ENCODE data around the gene THBS1. TPM values are rescaled to one million over a fixed set of nuclear protein-coding genes. Genes with fewer than 3 reads are reported as not detected.

Gene THBS1
- total RNA-seq, 2 donors from 2014 or later: 0.46 to 7.5 TPM

DNA sequence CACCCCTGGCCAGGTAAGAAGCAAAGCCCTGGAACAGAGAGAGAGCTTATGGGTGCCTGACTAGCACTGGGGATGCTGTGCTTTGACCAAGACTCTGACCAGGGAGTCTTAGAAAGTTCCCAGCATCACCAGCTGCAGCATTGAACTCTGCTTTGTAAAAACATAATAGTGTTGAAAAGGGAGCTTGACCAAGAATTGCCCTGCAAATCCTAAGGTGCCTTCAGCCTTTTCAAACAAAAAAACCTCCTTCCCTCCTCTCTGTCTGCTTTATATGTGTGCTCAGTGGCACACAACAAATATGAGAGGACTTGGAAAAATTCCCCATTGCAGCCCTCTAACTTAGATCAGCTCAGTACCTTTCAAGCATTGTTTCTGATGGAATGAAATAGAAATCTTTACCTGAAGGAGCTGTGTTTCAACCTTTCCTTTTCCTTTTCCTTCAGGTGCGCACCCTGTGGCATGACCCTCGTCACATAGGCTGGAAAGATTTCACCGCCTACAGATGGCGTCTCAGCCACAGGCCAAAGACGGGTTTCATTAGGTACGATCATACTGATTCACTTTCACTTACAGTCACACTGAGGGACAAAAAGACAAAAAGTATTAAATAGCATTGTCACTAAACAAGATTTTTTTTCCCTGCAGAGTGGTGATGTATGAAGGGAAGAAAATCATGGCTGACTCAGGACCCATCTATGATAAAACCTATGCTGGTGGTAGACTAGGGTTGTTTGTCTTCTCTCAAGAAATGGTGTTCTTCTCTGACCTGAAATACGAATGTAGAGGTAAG is 13.0 kb downstream of the THBS1 start:
- Mint-ChIP-seq H3K9me3 (no peaks in the 10 kb centered on the region), H3K27ac (peak overlapping the region in 1 of 2 donors; percentile 72), H3K36me3 (no peaks in the 10 kb centered on the region)
- DNase-seq (ENCODE audit: low spot score in 2 of 2) (no peak), ATAC-seq (peak; percentile 28 to 58)

DNA sequence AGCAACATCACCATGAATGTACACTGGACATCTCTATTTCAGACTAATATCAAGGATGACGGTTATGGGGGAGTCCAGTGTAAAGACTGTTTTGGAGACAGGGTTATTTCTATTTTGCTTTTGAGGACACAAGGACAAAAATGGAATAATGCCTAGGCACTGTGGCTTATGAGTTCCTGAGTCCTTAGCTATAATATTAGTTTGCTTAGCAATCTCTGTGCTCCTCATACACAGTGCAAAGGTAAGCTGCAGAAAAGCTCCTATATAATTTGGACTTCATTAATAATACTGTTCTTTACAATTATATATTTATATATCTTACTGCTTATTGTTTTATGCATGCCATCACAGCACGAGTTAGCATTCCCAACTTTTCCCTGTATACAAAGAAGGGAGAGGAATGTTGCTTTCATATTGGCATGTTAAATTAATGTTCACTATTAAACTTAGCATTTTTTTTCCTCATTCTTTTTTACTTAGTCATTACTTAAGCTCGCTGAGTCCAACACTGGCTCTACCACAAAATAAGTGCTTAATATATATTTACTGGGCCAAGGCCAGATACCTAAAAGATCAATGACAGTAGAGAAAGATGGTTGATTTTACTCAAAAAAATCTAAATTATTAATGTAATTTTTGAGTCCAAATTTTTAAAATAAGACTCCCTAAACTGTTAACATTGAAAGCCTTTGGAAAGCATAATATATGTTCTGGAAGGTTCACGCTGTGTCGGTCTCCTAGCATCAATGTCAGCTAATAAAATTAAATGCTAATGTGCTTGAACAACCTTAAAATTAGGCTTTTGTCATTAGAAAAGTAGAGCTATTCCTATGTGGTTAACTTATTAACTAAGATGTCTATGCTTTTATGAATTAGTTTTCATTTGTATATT is 13.8 kb downstream of the THBS1 start:
- Mint-ChIP-seq H3K27ac (no peak overlapping the region), H3K36me3 (no peaks in the 10 kb centered on the region), H3K9me3 (no peaks in the 10 kb centered on the region)
- DNase-seq (ENCODE audit: low spot score in 2 of 2): no peak
- no peak for ATAC-seq

- ATAC-seq: no peak
- H3K9me3 Mint-ChIP-seq: no peaks in the 10 kb centered on the region
- H3K36me3 Mint-ChIP-seq: no peaks in the 10 kb centered on the region
- DNase-seq (ENCODE audit: low spot score in 2 of 2): no peak
- H3K27ac Mint-ChIP-seq: no peak overlapping the region
Measured at GRCh38 chr15:39595338-39596221, 14.7 kb downstream of the THBS1 start.

GRCh38 chr15:39596358-39597051 is 15.6 kb downstream of the THBS1 start:
- Mint-ChIP-seq H3K36me3 (no peaks in the 10 kb centered on the region), H3K27ac (no peak overlapping the region), H3K9me3 (no peaks in the 10 kb centered on the region)
- no peak for DNase-seq (ENCODE audit: low spot score in 2 of 2)
- ATAC-seq: no peak

- no peaks in the 10 kb centered on the region for H3K36me3 Mint-ChIP-seq
- DNase-seq (ENCODE audit: low spot score in 2 of 2): no peak
- H3K27ac Mint-ChIP-seq: no peak overlapping the region
- no peak for ATAC-seq
- H3K9me3 Mint-ChIP-seq: no peaks in the 10 kb centered on the region
Measured at GRCh38 chr15:39597336-39597735, 16.5 kb downstream of the THBS1 start.

GRCh38 chr15:39597751-39598185 is 16.9 kb downstream of the THBS1 start:
- Mint-ChIP-seq H3K9me3 (no peaks in the 10 kb centered on the region), H3K36me3 (no peaks in the 10 kb centered on the region), H3K27ac (no peak overlapping the region)
- DNase-seq (ENCODE audit: low spot score in 2 of 2): no peak
- ATAC-seq: no peak

DNA sequence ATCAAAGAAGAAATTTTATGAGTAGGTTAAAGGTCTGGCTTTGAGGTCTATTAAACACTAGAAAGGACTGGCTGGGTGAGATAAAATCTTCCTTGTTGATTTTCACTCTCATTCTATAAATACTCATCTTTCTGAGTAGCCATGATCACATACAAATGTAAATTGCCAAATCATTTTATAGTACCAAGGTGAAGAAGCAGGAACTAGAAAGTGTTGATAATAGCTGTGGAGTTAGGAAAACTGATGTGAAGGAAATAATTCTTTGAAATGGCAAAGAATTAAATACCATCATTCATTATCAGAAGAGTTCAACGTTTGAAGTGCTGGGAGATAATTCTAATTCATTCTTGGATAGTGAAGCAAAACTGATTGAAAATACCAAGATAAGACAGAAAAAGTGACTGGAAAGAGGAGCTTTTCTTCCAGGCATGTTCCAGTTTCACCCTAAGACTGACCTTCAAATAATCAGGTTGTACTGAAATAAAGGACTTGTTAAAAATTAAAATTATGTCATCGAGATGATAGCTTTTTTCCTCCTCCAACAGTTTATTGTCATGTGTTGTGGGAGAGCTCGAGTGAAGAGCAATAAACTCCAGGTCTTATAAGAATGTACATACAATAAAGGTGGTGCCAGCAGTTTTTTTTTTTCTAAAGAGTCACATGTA is 17.4 kb downstream of the THBS1 start:
- ATAC-seq (no peak), DNase-seq (ENCODE audit: low spot score in 2 of 2) (no peak)
- no peak overlapping the region for H3K27ac Mint-ChIP-seq
- no peaks in the 10 kb centered on the region for H3K36me3 Mint-ChIP-seq
- no peaks in the 10 kb centered on the region for H3K9me3 Mint-ChIP-seq

DNA sequence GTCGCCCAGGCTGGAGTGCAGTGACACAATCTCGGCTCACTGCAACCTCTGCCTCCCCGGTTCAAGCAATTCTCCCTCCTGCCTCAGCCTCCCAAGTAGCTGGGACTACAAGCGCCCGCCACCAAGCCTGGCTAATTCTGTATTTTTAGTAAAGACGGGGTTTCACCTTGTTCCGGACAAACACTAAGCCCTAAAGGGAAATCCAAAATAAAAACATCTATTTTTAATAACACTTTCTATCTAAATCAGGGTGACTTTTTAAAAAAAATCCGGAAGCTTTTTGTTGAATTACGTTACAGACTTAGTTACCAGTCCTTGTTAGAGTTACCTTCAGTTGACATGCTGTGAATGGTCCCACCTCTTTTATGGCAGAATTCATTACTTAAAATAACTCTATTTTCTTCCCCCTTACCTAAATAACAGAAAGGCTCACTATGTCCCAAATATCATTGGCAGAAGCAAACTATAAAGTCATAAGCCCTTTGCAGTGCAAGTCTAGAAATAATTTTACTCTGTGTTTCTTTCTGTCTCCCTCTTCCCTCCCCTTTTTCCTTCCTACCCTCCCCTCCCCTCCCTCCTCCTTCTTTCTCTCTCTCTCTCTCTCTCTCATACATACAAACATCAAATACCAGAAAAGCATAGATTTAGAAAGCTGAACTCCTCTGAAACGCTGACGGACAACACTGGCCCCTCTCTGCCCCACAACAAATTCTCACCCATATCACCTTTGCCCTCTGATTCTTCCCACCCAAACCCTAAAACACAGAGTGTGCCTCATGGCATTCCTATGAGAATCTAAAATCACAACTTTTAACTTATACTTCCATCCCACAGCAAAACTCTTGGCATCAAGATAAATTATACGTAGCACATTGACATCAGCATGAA is 18.3 kb downstream of the THBS1 start:
- Mint-ChIP-seq H3K27ac (no peak overlapping the region), H3K9me3 (no peaks in the 10 kb centered on the region), H3K36me3 (no peaks in the 10 kb centered on the region)
- ATAC-seq: no peak
- no peak for DNase-seq (ENCODE audit: low spot score in 2 of 2)

- no peaks in the 10 kb centered on the region for H3K36me3 Mint-ChIP-seq
- no peaks in the 10 kb centered on the region for H3K9me3 Mint-ChIP-seq
- no peak for DNase-seq (ENCODE audit: low spot score in 2 of 2)
- no peak for ATAC-seq
- no peak overlapping the region for H3K27ac Mint-ChIP-seq
Measured at GRCh38 chr15:39599871-39600270, 19.0 kb downstream of the THBS1 start.

DNA sequence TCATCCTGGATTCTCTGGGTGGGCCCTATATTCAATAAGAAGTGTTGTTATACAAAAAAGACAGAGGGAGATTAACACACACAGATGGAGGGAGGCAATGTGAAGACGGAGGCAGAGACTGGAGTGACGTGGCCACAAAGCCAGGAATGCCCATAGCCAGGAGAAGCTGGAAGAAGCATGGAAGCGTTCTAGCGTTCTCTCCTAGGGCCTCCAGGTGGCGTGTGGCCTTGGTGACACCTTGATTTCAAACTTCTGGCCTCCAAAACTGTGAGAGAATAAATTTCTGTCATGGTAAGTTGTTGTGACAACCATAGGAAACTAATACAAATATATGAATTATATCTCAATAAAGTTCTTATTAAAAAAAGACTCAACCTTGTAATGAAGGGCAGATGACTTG is 21.3 kb downstream of the THBS1 start:
- ATAC-seq: no peak
- DNase-seq (ENCODE audit: low spot score in 2 of 2): no peak
- Mint-ChIP-seq H3K27ac (no peak overlapping the region), H3K36me3 (no peaks in the 10 kb centered on the region), H3K9me3 (no peaks in the 10 kb centered on the region)

- Mint-ChIP-seq H3K9me3 (peaks cover 4 to 7% of the 10 kb centered on the region in 2 donors), H3K27ac (no peak overlapping the region), H3K36me3 (peaks cover 0 to 7% of the 10 kb centered on the region in 2 donors)
- DNase-seq (ENCODE audit: low spot score in 2 of 2) (no peak), ATAC-seq (no peak)
Measured at GRCh38 chr15:39605146-39605545, 24.3 kb downstream of the THBS1 start.

DNA sequence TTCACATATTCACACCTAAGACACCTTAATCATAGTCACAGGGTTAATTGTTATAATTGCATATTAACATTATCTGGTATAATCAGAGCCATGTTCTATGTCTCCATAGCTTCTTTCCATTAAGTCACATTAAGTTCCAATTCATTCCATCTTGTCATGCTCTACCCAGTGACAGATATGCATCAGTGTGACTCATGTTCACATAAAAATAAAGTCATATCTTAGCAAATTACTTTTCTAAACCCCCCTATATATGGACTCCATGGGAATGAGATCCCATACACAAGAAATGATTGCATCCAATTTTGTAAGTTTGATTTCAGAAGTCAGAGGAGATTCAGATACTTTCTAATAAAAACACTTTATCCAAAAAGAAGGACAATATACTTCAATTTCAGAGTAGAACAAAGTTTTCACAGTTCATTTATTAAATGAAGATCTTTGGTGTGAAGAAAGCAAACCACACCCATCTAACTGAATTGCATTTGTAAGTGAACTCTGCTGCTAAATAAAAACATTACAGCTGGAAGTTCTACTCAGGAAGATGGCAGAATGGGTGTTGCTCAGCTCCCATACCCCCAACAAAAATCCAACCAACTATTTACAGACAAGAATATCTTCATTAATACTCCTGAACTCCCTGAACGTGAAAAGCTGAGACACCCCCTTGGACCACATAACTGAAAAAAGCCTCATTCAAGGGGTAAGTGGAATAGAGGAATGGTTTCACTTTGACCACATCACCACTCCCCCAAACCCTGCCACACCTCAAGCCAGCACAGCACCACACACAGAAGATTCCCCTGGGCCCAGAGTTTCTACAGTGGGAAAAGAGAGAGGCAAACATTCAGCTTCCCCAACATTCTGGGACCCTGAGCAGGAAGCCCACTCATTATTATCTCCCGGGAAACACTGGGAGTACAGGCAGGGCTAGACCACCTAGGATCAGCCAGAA is 27.6 kb downstream of the THBS1 start:
- H3K9me3 Mint-ChIP-seq: peaks cover 21 to 24% of the 10 kb centered on the region in 2 donors
- ATAC-seq: no peak
- H3K27ac Mint-ChIP-seq: no peak overlapping the region
- peaks cover 16 to 28% of the 10 kb centered on the region in 2 donors for H3K36me3 Mint-ChIP-seq
- no peak for DNase-seq (ENCODE audit: low spot score in 2 of 2)

DNA sequence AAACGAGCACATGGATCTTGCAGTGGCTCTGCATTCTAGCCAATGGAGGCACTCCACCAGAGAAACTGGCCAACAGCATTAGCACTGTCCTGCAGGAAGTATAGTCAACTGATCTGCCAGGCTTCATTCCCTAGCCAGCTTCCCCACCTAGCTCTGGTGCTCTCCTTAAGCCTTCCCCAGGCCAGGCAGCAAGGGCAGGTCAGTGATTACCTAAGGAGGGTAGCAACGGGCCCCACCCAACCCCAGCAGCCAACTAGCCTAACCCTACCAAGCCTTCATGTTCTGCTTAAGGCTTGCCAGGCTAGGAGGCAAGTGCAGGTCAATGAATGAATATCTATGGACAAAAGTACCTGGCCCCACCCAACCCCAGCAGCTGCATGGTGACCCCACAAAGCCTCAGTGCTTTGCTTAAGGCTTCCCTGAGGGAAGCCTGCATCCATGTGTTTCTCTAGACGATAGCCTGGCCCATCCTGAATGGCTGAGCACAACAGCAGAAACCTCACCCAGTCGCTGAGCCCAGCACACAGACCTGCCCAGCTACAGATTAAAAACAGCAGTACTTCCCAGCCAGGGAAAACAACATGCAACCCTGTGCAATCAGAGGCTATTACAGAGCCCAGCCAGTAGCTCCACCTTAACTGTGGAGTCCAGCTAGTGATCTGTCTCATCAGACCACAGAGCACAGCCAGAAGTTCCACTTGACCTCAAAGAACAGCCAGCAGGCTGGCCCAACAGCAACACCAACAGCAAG is 28.5 kb downstream of the THBS1 start:
- Mint-ChIP-seq H3K27ac (no peak overlapping the region), H3K36me3 (peaks cover 16 to 30% of the 10 kb centered on the region in 2 donors), H3K9me3 (peaks cover 23 to 24% of the 10 kb centered on the region in 2 donors)
- DNase-seq (ENCODE audit: low spot score in 2 of 2) (no peak), ATAC-seq (no peak)
